HG03039 (cell line): ENCODE data around the gene KLK8.
"Not testable (repeated sequence)": the region's sequence is repeated elsewhere in the genome, so short reads cannot be mapped to it uniquely, and the experiment has no call there.

ENCODE experiments used
- ATAC-seq: cut with Tn5 transposase; IDR thresholded peaks from one replicate; pipeline ENCODE4 v1.9.1; 2021; ENCODE audit warnings: mild to moderate bottlenecking, moderate library complexity; ENCODE audit not compliant: unreplicated experiment

Gene KLK8

DNA sequence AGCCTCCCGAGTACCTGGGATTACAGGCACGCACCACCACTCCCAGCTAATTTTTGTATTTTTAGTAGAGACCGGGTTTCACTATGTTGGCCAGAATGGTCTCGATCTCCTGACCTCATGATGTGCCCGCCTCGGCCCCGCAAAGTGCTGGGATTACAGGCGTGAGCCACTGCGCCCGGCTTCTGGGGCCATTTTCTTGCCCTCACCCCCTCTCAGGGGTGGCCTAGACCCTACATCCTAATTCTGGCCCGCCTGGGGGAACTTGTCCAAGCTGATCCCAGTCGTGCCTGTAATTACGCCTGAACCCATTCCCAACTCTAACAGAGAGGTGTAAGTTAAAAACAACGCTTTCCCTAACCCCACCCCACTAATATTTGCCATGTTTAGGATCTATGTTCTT, 17.0 kb downstream of the KLK8 start:
- not testable (repeated sequence) for ATAC-seq

DNA sequence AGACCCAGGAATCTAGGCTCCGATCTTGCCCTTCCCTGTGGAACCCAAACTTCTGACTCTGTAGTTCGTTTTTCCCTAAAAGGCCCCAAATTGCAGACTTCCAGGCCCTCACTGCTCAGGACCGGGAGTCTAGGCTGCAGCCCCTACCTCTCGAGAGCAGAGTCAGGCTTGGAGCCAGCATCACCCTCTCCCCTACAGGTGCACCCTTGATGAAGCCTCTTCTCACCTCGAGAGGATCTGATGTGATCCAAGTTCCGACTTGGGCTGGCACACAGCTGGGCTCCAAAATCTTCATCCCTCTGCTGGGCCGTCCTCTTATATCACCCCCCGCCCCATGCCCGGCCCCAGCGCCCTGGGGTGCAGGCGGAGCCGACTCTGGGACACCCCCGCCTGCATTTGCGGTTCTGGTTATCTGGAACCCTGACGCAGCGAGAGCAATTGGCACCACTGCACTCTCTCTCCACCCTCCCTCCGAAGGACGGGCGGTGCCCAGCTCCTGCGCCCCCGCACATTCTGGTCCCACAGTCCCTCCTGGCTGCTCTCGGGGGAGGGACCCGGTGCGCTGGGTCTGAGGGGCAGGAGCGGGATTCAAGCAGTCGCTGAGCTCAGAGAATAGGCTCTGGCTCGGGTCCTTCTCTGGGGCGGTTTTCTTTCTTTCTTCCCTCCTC, 17.6 kb downstream of the KLK8 start, which contains the start of gene KLK7:
Gene KLK7 (minus strand): TSS at position 293 of the 668 bp plus-strand sequence. CDS start 1,518 bp downstream, outside the sequence.
- no peak for ATAC-seq

DNA sequence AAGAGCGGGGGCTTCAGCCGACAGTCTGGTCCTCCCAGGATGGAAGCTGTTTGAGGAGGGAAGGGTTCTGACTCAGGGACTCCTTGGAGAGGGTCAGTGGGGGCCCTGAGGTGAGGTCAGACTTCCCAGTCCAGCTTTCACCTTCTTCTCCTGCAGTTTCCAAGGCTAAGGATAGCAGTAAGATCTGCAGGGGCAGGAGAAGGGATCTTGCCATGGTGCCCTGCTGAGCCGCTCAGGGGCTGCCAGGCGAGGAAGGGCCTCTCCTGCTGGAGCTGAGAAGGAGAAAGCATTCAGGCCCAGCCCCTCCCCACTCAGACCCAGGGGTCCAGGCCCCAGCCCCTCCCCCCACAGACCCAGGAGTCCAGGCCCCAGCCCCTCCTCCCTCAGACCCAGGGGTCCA, 19.2 kb downstream of the KLK8 start:
- no peak for ATAC-seq

DNA sequence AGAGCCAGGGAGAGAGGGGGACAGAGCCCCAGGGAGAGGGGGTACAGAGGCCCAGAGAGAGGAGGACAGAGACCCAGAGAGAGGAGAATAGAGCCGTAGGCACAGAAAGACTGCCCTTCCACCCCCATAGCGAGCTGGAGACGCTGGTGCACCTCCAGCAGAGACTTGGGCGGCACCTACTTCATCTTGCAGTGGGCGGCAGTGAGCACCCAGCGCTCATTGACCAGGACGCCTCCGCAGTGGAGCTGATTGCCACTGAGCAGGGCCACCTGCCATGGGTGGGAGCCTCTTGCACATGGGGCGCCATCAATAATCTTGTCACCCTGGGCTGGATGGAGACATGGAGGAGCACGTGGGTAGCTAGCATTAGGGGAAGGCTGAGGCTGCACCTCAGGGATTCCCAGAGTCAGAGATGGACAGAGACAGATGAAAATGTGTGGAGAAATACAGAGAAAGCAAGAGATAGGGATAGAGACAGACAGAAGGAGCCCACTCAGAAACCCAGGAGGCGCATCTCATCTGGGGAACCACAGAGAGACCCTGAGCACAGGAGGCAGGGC, 19.7 kb downstream of the KLK8 start:
- ATAC-seq = no peak

DNA sequence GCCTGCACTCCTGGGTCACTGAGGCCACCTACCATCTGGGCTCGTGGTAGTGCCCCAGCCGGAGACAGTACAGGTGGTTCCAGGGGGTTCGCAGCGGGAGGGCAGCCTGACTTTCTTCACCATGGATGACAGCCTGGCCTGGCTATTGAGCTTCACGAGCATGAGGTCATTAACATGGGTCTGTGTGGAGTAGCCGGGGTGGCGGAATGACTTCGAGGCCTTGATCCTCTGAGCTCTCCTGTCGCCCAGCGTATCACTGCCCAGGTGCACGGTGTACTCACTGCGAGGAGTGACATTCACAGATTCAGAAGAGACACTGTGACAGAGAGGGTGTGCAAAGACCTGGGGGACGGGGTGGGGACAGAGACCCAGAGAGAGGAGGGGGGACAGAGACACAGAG, 21.2 kb downstream of the KLK8 start:
- no peak for ATAC-seq

DNA sequence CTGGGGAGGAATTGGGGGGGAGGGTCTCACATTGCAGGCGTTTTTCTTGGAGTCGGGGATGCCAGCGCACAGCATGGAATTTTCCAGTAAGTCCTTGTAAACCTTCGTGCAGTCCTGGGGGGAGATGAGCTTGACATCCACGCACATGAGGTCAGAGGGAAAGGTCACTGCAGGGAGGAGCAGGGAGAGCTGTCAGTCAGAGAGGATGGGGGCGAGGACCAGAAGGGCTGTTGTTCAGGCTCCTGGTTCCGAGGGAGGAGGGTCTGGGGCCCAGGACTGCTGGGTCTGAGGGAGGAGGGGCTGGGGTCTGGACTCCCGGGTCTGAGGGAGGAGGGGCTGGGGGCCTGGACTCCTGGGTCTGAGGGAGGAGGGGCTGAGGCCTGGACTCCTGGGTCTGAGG, 21.6 kb downstream of the KLK8 start:
- no peak for ATAC-seq

DNA sequence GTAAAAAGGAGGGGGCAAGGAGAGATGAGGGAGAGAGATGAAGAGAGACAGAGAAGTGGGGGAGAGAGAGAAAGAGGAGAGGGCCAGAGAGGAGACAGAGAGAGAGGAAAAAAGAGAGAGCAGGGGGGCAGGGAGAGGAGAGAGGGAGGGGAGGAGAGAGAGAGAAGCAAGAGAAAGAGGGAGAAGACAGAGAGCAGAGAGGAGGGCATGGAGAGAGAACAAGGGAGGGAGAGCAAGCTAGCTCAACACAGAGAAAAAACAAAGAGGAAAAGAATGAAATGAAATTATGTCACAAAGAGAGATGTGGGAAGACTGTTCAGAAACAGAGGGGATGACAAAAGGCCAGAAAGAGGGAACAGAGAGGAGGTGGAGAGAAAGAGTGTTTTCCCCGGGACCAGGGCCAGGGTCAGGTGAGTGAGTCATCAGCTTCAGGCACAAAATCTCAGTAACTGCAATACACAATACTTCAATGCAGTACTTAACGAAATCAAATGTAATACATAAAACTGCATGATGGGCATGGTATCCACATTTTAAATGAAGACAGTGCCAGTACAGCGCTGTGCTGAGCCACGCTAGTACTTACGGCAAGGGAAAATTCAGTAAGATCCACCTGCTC, 22.5 kb downstream of the KLK8 start:
- ATAC-seq = no peak

DNA sequence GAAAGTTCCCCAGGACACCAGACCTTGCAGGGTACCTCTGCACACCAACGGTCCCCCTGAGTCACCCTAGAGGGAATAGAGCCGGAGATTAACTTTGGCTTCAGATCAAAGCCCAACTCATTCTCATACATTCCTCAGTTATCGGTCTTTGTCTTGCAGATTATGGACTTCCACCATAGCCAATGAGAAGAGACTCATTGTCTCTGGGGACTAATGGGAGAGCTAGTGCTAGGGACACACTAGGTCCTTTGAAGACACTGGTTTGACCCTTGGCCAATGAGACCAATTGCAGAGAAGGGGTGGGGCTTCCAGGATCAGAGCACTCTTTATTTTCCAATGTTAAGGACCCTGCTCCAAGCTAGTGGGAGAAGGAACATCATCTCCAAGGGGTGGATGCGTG, 23.8 kb downstream of the KLK8 start:
- ATAC-seq = no peak

DNA sequence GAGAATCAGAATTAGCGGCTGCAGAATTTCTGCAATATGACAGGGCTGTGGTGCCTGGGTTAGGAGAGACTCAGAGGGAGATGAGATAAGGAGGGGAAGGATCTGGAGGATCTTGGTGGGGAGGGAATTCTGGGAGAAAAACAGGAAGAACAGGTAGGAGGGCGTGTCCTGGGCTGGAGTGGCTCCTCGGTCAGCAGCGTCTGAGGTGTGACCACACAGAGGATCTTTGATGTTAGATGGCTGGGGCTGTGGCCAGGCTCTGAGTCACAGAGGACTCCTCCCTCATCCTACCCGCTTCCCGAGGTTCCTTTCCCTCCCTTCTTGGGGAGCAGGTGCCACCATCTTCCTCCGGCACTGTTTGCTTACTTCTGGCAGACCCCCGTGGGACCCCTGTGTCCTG, 25.6 kb downstream of the KLK8 start:
- ATAC-seq = no peak

DNA sequence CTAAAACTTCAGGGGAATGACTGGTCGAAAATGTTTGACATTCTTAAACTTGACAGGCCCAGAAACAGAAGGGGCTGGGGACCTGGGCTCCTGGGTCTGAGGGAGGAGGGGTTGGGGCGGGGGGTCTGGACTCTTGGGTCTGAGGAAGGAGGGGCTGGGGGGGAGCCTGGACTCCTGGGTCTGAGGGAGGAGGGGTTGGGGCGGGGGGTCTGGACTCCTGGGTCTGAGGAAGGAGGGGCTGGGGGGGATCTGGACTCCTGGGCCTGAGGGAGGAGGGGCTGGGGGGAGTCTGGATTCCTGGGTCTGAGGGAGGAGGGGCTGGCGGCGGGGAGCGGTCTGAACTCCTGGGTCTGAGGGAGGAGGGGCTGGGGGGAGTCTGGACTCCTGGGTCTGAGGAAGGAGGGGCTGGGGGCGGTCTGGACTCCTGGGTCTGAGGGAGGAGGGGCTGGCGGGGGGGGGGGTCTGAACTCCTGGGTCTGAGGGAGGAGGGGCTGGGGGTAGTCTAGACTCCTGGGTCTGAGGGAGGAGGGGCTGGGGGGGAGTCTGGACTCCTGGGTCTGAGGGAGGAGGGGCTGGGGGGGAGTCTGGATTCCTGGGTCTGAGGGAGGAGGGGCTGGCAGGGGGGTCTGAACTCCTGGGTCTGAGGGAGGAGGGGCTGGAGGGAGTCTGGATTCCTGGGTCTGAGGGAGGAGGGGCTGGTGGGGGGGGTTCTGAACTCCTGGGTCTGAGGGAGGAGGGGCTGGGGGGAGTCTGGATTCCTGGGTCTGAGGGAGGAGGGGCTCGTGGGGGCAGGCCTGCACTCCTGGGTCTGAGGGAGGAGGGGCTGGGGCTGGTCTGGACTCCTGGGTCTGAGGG, 26.5 kb downstream of the KLK8 start:
- no peak for ATAC-seq

DNA sequence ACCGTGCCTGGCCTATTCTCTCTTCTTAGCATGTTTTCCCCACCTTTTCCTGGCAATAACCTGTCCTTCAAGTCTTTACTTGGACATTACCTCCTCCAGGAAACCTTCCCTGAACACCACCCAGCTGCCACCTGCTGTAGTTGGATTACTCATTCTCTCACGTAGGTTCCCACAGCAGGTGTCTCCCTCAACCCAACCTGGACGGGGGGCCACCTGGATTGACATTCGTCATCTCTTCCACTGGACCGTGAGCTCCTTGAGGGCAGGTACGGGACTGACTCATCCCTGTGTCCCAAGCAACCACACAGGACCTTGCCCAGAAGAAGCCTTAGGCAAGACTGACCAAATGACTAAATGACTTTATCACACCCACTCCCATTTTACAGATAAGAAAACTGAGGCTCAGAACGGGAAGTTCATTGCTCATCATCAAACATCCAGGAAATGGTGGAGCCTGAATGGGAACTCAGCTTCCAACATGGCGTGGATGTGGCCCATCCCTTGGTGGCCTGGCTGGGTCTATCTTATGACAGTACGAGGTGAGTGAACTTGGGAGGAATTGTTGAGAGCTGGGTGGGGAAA, 28.5 kb downstream of the KLK8 start:
- ATAC-seq = no peak

DNA sequence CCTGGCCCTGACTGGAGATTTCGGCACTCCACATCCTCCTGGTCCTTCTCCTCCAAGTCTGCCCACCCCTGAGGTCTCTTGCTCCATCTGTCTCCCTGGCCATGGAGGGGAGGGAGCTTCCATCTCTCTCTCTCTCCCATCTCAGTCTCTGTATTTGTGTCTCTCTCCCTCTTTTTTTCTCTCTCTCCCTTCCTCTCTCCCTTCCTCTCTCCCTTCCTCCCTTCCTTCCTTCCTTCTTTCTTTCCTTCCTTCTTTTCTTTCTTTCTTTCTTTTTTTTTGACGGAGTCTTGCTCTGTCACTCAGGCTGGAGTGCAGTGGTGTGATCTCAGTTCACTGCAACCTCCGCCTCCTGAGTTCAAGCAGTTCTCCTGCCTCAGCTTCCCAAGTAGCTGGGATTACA, 31.6 kb downstream of the KLK8 start:
- ATAC-seq = not testable (repeated sequence)

DNA sequence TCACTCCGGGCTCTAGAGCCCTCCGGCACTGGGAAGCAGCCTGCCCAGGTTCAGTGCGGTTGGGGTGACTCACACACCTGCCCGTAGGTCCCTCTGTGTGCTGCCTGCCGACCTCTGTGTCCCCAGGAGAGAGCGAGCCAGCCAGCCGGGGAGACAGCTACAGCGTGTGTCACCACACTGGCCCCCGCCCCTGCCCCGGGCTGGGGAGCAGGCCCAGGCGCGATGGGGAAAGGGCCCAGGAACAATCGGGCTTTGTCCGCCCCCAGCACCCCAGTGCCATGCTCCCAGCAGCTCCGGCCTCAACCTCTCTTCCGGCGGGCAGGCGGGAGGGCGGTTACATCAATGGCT, 32.0 kb downstream of the KLK8 start, which contains the start of gene KLK6:
Gene KLK6 (minus strand): TSS at position 179 of the 348 bp plus-strand sequence. CDS start 1,487 bp downstream, outside the sequence.
- ATAC-seq = no peak

DNA sequence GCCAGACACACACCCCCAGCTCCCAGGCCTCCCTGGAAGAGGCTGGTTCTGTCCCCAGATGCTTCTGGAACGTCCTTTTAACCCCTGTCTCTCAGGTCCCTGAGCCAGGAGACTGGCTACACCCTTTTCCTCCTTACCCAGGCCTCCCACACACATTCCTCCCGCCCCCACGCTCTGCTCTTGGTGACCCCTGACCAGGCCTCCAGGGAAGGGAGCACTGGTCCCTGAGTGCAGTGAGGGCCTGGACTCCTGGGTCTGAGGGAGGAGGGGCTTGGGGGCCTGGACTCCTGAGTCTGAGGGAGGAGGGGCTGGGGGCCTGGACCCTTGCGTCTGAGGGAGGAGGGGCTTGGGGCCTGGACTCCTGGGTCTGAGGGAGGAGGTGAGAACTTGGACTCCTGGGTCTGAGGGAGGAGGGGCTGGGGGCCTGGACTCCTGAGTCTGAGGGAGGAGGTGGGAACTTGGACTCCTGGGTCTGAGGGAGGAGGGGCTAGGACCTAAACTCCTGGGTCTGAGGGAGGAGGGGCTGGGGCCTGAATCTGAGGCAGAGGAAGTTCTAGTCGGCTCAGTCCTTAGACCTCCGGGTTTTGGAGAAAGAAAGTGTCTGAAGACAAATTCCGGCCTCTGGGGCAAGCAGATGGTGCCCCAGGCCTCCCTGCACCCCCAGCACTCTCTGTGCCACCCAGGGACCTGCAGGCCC, 32.5 kb downstream of the KLK8 start:
- ATAC-seq = no peak

DNA sequence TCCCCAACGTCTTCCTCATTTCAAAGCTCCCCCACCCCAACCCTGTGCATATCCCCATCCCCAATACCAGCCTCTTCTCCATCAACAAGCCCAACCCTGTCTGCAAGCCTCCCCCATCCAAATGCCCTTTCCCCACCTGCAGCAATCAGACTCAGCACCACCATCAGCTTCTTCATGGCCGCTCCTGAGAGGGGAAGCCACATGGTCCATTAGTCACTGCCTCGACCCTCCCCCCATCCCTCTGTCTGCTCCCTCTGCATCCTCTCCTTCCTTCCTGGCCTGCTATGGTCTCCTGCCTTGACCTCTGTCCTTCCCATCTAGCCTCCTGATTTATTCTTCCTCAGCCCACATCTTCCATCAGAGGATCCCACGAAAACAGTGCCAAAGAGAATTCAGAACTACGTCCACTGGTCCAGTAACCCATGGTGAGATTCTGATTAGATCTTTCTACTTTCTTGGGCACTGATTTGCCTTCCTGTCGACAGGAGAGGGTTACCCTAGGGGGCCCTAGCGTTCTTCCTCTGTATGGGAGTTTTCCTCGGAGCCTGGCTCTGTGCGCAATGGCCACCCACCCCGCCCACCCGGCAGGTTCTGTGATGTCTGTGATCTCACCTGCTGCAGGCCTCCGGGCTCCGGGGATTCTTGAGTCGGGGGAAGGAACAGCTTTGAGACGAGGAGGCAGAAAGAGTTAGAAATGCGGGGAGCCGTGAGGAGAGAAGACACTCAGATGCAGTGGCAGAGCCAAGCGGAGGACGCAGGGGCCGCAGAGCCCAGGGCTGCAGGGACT, 33.3 kb downstream of the KLK8 start:
- no peak for ATAC-seq

DNA sequence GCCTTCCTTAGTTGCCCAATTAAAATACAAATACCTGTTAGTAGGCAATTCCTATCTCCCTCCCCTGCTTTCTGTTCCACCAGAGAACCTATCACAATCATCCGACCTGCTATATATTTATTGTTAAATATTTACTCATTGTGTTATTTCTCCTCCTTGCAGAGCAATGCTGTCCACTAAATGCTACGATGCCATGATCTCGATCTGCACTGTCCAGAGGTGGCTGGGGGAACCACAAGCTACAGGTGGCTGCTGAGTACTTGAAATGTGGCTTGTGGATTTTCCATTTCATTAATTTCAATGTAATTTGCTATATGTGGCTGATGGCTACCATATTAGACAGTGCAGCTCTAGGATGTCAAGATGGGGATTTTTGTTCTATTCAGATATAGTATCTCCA, 37.1 kb downstream of the KLK8 start:
- ATAC-seq = no peak

DNA sequence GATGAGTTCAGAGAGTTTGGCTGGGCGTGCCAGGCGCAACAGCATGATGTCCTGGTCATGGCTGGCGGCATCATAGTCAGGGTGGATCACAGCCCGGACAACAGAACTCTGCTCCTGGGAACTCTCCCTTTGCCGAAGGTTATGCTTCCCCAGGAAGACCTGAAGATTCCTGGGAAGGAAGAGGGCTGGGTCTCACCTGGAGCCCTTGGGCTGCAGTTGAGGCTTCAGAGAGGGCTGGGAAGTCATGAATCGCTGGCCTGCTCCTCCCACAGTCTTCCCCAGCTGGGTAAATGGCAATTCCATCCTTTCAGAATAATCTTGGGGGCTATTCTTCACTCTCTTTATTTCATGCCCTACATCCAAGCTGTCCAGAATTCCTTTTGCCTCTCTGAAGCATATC, 38.0 kb downstream of the KLK8 start:
- no peak for ATAC-seq

DNA sequence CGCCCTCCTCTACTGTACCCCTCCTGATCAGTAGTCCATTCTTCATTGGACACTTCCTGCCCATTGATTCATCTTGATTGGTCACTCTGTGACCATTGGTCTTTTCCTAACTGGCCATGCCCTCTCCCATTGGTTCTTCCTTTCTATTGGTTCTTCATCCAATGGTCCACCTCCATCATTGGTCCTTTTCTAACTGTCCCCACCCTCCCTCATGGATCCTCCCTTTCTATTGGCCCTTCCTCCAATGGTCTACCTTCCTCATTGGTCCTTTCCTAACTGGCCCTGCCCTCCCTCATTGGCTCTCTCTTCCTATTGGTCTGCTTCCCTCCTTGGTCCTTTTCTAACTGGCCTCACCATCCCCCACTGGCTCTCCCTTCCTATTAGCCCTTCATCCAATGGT, 39.2 kb downstream of the KLK8 start:
- no peak for ATAC-seq

DNA sequence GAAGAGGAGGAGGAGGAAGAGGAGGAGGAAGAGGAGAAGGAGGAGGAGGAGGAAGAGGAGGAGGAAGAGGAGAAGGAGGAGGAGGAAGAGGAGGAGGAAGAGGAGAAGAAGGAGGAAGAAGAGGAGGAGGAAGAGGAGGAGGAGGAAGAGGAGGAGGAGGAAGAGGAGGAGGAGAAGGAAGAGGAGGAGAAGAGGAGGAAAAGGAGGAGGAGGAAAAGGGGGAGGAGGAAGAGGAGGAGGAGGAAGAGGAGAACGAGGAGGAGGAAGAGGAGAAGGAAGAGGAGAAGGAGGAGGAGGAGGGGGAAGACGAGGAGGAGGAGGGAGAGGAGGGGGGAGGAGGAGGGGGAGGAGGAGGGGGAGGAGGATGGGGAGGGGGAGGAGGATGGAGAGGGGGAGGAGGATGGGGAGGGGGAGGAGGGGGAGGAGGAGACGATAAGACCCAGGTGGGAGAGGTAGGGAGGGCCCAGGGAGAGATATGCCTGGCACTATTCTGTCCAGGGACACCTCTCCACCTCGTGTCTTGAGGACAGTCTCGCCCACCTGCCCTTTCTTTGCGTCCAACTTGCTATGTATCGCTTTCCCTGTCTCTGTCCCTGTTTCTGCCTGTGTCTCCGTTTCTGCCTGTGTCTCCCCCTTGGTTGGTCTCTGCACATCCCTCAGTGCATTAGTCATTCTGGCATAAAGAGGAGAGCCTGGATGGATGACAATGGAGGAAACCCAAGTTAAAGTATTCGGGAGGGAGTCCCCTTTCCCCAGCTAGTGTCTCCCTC, 41.5 kb downstream of the KLK8 start:
- ATAC-seq = no peak
